ENCODE measurements around the gene FAM114A2.
A peak's percentile ranks its signal among the peaks of the same experiment; 100 is the strongest.

The FAM114A2 gene

DNA sequence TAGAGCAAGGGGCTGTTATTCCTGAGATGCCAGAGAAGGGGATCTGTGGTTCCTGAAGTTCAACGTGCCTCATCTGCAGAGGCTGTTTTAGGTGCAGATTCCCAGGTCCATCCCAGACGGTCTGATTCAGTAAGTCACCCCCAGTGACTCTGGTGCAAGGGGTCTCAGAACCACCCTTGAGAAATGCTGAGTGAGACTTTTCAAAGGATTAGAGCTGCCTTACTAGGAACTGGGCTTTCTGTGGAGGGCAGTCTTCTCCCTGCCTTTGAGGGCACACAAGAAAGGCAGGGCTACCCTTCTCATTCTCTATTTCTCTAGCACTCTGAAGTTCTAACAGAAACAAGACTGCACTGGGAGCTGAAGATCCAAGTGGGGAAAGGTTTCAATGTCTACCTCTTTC, 66.5 kb downstream of the FAM114A2 start:
- H3K4me1 ChIP-seq, result peaks cover 0 to 3% (median 0%) of the 10 kb centered on the region in 4 donors
- no peak overlapping the region for H3K27ac ChIP-seq
- DNase-seq, result no peak
- intact Hi-C loops (cut with DNase I; ENCODE audit: low total_unique reads), result no loop called here
- no peaks in the 10 kb centered on the region for H3K36me3 ChIP-seq
- no peaks in the 10 kb centered on the region for H3K9me3 ChIP-seq
- TF ChIP-seq, protein P1, sequence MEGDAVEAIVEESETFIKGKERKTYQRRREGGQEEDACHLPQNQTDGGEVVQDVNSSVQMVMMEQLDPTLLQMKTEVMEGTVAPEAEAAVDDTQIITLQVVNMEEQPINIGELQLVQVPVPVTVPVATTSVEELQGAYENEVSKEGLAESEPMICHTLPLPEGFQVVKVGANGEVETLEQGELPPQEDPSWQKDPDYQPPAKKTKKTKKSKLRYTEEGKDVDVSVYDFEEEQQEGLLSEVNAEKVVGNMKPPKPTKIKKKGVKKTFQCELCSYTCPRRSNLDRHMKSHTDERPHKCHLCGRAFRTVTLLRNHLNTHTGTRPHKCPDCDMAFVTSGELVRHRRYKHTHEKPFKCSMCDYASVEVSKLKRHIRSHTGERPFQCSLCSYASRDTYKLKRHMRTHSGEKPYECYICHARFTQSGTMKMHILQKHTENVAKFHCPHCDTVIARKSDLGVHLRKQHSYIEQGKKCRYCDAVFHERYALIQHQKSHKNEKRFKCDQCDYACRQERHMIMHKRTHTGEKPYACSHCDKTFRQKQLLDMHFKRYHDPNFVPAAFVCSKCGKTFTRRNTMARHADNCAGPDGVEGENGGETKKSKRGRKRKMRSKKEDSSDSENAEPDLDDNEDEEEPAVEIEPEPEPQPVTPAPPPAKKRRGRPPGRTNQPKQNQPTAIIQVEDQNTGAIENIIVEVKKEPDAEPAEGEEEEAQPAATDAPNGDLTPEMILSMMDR (IDR thresholded peaks at IDR 0.05), result no peak
- peaks cover 0 to under 1% of the 10 kb centered on the region in 2 donors for H3K27me3 ChIP-seq
- no peak overlapping the region for H3K4me3 ChIP-seq

DNA sequence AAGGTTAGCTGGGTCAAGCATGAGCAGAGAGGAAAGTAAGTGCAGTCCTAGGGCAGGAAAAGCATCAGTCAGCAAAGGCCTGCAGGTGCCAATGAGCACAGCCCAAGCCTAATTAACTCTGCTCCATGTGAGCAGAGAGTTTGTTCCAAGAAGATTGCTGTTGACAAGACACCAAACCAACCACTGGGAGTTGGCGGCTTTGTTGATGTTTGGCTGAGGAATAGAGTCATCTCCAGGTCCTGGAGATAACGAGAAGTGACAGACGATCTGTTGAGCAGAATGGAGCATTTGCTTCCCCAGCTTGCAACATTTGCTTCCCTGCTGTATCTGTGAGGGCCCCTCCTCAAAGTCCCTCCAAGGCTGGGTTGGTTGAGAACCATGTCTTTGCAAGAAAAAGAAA, 68.2 kb downstream of the FAM114A2 start:
- Histone ChIP-seq H3K4me3 (no peak overlapping the region), H3K27me3 (no peaks in the 10 kb centered on the region), H3K27ac (no peak overlapping the region), H3K4me1 (peaks cover 0 to 3% (median 0%) of the 10 kb centered on the region in 4 donors), H3K36me3 (no peaks in the 10 kb centered on the region), H3K9me3 (no peaks in the 10 kb centered on the region)
- no peak for DNase-seq
- TF ChIP-seq, protein P1 (IDR thresholded peaks at IDR 0.05), result no peak
- intact Hi-C loops (cut with DNase I; ENCODE audit: low total_unique reads), result no loop called here

DNA sequence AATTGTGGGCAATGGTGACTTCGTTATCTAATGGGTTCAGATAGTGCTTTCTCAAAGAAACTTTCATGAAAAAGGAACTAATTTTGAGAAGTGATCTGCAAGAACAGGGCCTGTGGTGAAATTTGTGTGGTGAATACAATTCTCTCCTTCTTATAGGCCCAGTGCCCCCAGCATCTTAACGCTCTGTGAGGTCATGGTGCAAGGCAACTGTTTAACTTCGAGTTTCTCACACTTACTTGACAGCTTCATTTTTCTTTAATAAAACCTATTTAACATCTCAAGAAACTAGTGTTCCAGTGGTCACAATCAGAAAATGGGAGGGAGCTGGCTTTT, 69.2 kb downstream of the FAM114A2 start:
- Histone ChIP-seq H3K27ac (no peak overlapping the region), H3K9me3 (no peaks in the 10 kb centered on the region), H3K4me3 (no peak overlapping the region), H3K27me3 (no peaks in the 10 kb centered on the region), H3K4me1 (peaks cover 0 to 4% (median 3%) of the 10 kb centered on the region in 4 donors), H3K36me3 (no peaks in the 10 kb centered on the region)
- intact Hi-C loops (cut with DNase I; ENCODE audit: low total_unique reads), result loop anchor here (5.0 to 10.0 kb wide), 2 partner anchors 472 to 825 kb away; no protein-coding TSS in a partner anchor
- TF ChIP-seq, protein P1 (IDR thresholded peaks at IDR 0.05), result no peak
- DNase-seq, result no peak

DNA sequence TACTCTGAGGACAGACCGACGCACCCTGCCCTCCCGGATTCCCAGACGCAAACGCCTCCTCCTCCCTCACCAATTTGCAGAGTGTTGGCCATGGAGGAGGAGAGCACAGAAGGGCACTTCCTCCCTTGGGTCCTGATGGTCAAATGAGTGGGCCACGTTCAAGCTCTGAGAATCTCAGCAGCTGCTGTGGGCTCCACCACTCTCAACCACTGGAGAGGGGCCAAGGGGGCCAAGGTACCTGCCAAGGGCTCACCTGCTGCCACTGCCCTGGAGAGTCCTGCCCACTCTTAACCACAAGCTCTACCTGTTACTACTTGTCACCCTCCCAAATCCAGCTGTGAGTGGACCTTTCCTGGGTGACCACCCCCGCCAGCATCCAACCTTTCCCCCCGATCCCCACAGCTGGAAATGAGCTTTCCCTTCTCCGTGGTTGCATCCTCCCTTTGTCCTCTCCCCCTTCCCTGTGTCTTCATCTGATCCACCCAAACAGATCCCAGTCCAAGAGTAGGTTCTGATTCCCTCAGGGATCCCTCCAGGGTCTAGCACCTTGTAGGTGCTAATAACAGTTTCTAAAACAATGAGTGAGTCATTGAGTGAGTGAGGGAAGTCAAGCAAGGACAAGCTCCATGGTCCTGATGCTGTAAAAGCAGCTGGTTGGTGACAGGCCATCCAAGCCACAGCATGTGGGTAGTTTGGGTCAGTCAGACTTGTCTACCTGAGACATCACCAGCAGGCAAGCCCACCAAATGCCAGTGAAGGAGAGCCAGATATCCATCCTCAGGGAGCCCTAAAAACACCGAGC, 69.7 kb downstream of the FAM114A2 start:
- H3K36me3 ChIP-seq, result no peaks in the 10 kb centered on the region
- TF ChIP-seq, protein P1 (IDR thresholded peaks at IDR 0.05), result no peak
- intact Hi-C loops (cut with DNase I; ENCODE audit: low total_unique reads), result loop anchor here (5.0 to 10.0 kb wide), 2 partner anchors 472 to 824 kb away; no protein-coding TSS in a partner anchor
- no peak overlapping the region for H3K4me3 ChIP-seq
- no peaks in the 10 kb centered on the region for H3K9me3 ChIP-seq
- peaks cover 0 to 10% (median 2%) of the 10 kb centered on the region in 4 donors for H3K4me1 ChIP-seq
- DNase-seq, result no peak
- no peak overlapping the region for H3K27ac ChIP-seq
- no peaks in the 10 kb centered on the region for H3K27me3 ChIP-seq

DNA sequence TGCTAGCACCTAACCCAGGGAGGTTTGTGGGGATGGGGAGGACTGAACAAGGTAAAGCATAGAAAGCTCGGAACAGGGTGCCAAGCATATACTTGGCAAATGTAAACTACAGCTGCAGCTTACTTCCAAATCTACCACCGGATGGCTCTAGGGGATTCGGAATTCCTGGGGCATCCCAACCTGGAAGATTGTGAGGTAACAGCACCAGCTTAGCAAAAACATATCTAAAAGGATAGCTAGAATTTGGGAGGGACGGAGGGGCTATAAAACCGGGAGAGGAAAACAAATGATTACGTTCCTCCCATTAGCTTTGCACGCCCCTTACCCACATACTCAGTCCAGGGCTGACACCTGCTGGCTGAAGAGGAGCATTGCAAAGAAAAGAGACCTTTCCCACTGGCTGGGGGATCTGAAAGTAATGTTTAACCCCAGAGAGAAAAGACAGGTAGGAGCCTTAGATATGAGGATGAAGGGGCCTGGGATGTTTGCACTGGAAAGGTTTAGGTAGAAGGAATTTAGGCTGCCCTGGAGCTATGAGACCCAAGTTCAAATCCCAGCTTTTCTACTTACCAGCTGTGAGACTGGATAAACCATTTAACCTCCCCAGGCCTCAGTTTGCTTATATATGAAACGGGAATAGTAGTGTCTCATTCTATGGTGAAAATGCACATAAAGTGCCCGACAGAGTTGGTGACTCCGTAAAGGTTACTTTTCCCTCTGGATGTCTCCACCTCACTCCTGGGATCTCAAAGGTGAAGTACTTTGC, 73.6 kb downstream of the FAM114A2 start:
- H3K9me3 ChIP-seq, result no peaks in the 10 kb centered on the region
- H3K36me3 ChIP-seq, result no peaks in the 10 kb centered on the region
- no peak overlapping the region for H3K27ac ChIP-seq
- H3K4me3 ChIP-seq, result peak overlapping the region in 1 of 2 donors; percentile 30
- H3K4me1 ChIP-seq, result peaks cover 0 to 19% (median 7%) of the 10 kb centered on the region in 4 donors
- TF ChIP-seq, protein P1 (IDR thresholded peaks at IDR 0.05), result peak; percentile 88 to 94
- intact Hi-C loops (cut with DNase I; ENCODE audit: low total_unique reads), result loop anchor here (2.0 to 10.0 kb wide), 3 partner anchors 468 to 1428 kb away; no protein-coding TSS in a partner anchor
- no peaks in the 10 kb centered on the region for H3K27me3 ChIP-seq
- DNase-seq, result peak in 1 of 2 donors; percentile 37
